Measurements from ENCODE around the gene PRDX6.
"Not testable (repeated sequence)": the region's sequence is repeated elsewhere in the genome, so short reads cannot be mapped to it uniquely, and the experiment has no call there.

The PRDX6 gene

DNA sequence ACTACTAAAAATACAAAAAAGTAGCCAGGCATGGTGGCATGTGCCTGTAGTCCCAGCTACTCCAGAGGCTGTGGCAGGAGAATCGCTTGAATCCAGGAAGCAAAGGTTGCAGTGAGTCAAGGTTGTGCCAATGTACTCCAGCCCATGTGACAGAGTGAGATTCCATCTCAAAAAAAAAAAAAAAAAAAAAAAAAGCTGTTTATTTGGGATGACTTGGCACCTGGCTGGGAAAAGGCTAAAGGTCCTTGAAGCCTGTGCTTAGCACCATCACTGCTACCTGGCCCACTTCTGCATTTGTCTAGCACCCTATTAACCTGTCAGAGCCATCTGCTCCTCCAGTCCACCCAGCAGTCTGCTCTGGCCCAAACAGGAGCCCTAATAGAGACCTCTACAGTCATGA lies 25.0 kb downstream of the PRDX6 start:
- DNase-seq = no peak

DNA sequence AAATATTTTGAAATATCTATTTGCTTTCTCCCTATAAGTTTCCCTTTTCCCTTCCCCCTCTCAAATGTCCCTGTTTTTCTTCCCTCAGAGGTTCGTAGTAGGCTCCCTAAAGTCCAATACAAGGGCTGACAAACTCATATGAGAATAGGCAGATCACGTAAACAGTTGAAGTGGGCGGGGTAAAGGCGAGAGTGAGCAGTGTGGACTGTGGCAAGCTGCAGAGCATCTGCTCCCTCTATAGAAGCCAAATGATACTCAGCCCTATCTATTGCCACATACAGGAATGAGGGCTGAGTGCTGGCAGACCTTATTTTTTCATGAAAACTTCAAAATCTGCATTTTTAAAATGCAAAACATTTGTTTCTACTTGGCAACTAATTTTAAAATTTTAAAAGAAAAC lies 26.3 kb downstream of the PRDX6 start:
- no peak for DNase-seq

DNA sequence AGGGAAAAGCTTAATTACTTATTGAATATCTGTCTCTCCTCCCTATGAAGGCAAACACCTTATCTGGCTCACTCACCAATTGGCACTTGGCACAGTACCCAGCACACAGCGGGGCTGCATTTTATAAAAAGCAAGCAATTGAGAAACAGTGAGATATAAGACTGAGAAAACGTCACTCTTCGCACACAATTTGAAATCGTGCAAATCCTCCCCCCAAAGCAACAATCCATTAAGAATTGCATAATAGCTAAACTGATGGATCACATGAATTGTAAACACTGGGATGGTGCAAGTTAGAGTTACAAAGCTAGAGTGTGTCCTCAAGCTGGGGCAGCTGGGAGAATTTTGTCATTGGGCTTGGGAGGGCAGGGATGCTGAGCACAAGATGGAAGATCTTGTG lies 27.1 kb downstream of the PRDX6 start:
- DNase-seq = no peak

DNA sequence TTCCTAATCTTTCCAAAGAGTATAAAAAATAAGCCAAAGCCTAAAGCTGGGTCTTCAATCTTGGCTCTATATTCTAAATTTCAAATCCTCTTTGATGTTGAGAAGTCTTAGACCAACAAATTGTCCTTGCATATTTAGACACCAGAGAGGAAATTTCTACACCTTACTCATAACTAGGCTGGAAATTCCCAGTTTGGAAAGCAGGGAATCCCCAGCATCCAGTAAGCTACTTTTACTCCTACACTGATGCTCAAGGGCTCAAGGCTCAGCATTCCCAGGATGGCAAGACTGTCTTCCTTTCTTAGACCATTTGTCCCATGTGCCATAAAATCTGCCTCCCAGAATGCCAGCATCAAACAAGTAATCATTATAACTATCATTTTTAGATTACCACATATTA lies 28.3 kb downstream of the PRDX6 start:
- no peak for DNase-seq

DNA sequence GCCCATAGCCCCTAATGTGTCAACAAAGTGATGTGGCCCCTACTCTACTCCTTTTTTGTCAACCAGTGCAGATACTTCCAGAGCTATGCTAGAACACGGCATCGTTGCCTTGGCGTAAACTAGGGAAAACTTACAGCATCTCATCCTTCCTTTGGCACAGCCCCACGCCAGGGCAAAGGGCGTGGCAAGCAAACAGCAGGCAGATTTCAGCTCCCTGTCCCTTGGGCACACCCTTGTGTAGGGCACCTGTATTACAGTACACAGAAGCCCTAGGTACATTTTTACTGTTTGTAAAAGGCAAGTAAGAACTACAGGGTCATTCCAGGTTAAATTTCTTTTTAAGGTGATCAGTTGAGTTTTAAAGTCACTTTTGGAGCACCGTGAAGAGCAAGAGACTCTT lies 29.3 kb downstream of the PRDX6 start:
- no peak for DNase-seq

DNA sequence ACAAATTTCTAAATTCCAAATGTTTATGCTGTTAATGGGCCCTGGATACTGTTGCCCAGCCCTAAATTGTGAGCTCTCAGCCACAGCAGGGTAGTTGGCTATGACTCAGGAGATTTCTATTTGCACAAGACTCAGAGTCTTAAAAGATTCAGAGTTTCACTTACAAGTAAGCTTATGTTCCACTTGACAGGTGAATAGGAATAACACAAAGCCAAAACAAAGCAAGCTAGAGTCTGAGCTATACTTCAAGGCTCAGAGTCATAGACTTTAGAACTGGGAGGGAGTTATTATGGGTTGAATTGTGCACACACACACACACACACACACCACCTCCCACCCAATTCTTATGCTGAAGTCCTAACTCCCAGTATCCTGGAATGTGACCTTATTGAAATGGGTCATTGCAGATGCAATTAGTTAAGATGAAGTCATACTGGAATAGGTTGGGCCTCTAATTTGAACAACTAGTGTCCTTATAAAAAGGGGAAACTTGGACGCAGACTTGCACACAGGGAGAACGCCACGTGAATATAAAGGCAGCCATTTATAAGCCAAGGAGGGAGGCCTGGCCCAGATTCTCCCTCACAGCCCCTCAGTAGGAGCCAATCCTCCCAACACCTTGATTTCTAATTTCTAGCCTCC lies 30.2 kb downstream of the PRDX6 start:
- no peak for DNase-seq

DNA sequence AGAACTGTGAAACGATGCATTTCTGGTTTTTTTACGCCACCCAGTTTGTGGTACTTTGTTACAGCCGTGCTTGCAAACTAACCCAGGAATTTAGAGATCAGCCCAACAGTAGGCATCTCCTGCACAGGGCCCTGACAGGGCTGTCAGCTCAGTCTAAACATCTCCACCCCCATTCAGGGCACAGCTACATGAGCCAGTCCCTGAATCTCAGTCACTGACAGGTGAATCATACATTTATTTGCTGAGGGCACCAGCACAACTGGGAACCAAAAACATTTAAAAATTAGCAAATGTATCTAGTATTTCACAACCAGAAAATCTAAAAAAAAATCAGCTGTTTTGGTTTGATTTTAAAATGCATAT lies 30.7 kb downstream of the PRDX6 start:
- no peak for DNase-seq

DNA sequence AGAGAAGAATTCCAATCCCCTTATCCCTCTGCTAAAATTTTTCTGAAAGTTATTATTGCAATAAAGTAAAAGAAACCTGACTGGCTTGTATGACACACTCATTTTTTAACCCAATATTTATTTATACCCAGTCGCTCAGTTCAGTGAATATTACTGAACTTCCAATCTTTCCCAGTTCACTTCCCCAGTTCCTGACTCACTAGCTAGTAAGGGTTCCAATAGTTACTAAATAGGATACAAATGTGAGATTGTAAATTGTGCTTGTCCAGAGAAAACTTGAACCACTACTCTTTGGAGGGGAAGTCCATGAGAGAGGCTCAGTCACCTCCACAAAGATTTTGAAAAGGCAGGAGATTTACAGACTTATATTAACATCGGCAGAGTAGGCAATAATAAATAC lies 31.4 kb downstream of the PRDX6 start:
- DNase-seq = no peak

DNA sequence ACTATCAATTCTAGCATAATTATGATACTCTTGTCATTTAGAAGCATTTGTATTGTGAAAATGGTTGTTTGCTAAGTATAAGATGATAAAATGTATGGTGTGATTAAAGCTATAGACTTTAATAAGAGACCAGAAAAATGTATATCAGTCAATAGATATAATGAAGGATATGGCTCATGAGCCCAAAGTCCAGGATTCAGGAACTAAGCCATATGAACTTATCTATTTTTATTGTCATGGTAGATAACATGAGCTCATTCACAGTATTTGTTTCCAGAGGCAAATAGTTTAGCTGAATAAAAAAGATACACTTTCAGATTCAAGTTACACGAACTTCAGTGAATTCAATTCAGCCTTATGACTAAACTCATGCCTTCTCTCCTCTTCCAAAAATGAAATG lies 32.7 kb downstream of the PRDX6 start:
- no peak for DNase-seq

DNA sequence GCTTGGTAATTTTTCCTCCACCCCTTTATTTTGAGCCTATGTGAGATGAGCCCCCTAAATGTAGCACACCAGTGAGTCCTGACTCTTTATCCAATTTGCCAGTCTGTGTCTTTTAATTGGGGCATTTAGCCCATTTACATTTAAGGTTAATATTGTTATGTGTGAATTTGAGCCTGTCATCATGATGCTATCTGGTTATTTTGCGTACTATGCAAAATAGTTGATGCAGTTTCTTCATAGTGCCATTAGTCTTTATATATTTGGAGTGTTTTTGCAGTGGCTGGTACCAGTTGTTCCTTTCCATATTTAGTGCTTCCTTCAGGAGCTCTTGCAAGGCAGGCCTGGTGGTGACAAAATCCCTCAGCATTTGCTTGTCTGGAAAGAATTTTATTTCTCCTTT lies 37.4 kb downstream of the PRDX6 start:
- DNase-seq = not testable (repeated sequence)

DNA sequence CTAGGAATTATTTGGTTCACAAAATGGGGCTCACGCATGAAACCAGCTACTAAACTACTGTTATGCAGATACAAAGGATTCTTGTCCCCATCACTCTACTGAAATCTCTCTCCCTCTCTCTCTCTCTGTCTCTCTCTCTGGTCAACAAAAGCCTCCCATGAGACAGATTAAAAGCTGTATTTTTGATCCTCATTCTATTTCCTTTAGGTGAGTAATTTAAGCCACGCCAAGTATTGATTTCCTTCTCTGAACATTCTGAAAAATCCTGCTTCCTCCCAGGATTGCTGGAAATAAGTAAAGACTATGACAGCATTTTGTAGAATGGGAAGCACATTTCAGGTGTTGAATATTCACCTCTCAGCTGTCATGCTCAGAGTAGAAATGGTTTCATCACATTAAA lies 43.7 kb downstream of the PRDX6 start:
- DNase-seq = no peak

DNA sequence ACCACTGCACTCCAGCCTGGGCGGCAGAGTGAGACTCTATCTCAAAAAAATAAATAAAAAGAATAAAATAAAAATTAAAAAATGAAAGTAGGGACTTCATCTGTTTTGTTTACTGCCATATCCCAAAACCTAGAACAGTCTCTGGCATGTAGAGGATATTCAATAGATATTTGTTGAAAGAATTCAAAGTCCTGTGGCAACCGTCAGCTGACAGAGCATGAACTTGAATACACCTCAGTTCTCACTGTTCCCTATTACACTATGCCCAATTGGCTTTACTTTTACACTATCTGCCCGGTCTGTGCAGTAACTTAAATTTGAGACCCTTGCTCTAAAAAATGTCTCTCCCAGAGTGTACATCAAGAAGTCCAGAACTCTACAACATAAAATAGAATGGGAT lies 46.2 kb downstream of the PRDX6 start:
- DNase-seq = no peak

DNA sequence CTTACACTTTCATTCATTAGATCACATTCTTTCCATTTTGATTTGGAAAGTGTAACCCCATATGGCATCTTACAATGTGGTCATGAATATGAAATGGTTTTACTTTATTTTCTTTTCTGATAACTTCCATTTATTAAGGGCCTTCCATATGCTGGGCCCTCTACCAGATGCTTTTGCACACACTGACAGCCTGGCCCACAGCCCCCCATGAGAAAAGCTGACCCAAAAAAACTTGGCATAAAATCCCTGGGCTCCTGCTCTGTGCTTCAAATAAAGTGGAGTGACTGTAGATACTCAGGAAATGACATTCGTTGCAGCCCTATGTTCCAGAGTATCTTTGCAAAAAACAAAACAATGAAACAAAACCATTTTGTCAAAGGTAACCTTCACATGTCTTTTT lies 48.8 kb downstream of the PRDX6 start:
- no peak for DNase-seq

DNA sequence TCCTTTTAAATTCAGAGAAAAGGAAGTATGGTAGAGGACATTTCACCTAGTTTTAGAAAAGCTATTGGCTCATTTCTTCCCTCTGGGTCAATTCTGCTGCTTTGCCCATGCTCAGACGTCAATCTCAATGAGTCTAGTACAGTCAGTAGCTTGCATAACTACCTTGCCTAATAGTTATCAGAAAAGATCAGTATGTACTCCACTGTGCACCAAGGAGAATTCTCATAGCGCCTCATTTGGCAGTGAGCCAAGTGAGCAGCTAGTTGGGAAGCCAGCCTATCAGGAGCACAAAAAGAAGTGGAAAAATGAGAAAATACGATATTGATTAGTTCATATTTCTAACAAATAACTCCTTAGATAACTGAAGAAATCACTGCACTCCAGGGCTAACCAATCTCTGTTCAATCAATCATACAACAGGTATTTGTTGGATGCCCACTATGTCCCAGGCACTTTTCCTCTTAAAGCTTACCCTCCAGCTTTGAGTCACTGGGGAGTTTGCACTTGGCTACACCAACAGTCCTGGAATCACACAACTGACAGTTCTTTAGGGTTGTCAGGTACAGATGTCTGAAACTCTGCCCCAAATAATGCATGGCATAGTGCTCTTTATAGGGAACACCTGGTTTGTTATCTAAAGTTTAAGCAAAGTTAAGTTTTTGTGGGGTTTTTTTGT lies 50.2 kb downstream of the PRDX6 start:
- DNase-seq = no peak

DNA sequence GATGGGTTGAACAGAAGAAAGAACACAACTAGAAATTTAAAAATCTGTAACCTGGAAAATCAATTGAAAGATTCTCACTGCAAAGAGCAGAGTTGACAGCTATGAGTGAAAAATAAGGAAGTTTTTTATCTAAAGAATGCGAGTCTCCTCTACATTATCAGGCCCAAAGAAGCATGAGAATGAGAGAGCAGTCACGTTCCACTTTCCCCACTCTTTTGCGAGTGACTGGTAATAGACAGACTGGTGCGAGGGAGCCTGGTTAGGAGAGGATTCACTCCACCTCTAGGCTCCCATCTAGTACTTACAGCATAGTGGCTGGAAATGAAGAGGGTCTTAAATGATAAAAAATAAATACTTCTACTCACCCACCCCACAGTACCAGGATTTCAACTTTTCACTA lies 52.0 kb downstream of the PRDX6 start:
- DNase-seq = no peak

DNA sequence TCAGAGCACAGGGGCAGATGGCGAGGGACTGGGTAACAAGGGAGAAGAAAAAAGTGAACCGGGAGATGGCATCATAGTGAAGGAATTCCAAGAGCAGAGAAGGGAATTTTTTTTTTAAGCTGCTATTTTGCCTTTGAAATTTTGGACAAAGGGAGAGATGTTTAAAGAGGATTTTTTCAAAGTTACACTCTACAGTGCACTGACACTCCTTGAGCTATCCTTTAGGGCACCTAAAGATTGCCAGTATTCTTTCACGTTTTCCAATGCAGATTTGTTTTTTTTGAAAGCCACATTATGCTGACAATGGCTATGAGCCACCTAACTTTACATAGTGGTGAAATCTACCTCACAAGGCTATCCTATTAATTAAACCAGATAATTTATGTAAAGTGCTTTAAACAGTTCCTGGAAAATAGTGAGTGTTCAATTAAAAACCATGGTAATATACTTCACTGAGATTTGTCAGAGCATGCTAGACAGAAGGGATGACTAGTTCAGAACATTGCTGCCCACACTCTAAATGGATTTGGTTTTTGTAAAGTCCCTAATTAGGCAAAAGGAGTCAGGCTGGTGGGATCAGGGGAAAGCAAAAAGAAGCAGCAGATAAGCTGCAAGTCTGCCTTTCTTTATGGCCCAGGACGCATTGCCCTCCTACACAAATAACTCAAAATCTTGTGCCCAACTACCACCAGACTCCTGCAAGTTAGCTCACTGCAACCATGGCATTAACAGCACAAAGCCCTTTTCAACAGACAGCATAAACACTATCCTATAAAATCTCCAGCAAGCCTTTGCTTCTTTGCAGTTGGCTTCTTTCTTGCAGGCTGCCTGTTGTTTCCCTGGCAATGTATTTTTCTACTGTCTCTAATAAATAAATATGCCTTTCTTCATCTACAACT lies 53.9 kb downstream of the PRDX6 start:
- no peak for DNase-seq

DNA sequence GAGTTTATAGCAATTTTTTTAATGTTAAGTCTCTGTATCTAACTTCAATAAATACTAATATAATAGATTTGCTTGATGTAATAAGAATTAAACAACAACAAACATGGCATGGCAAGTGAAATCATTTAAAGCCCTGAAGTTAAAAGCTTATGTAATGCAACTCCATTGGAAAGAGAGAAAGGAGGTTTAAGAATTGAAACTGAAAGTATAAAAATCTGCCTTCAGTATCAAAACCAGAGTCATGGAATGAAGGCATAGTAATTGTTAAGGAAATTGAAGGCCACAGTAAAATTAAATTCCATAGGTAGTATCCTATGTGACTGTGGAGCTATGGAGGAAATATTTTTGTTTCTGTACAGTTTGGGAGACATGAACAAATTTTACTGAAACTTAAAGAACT lies 55.1 kb downstream of the PRDX6 start:
- DNase-seq = peak; percentile 2

DNA sequence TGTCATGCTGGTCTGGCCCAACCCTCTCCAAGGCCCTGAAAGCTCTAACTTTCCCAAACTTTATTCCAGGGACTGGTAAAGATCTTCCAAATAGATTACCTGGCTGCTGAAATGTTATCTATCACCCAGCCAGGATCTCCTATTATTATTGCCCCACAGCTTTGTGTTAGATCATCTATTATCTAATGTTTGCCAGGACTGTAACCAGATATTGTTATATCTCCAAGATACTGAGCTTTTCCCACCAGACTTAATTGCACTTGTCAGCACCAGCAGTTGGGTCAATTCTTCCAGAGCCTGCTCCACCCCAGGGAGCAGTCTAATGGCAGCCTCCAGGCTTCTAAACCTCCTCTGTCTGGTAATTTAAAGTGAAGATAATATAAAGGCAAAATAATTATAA lies 59.1 kb downstream of the PRDX6 start:
- DNase-seq = no peak

Measured in CD4-positive, alpha-beta T cell treated with Interleukin-12 subunit alpha and Interleukin-12 subunit beta, for 1 hour (primary cell).